Measurements from ENCODE around the gene IL20.

Gene IL20

GRCh38 chr1:206916000-206916709 lies 50.7 kb downstream of the IL20 start:
- Histone ChIP-seq H3K9ac (ENCODE audit: low read length) (no peak overlapping the region), H3K27me3 (replicated peaks; ENCODE audit: insufficient read depth, low read length) (no peaks in the 10 kb centered on the region), H3K79me2 (ENCODE audit: low read length) (peaks cover 77% of the 10 kb centered on the region), H3K9me2 (replicated peaks; ENCODE audit: insufficient read depth, low read length) (no peaks in the 10 kb centered on the region), H3K4me3 (ENCODE audit: low read length) (no peak overlapping the region), H3K36me3 (replicated peaks; ENCODE audit: insufficient read depth, low read length) (peaks cover 5% of the 10 kb centered on the region; the same call in 1 of the 2 replicates), H3K4me1 (ENCODE audit: low read length) (peaks cover 36% of the 10 kb centered on the region), H3K4me2 (ENCODE audit: low read depth, low read length) (no peak overlapping the region), H3K27ac (ENCODE audit: low read length) (no peak overlapping the region), H2AFZ (ENCODE audit: low read length) (no peak overlapping the region), H4K20me1 (ENCODE audit: insufficient read depth, low read length) (no peaks in the 10 kb centered on the region), H3K9me3 (replicated peaks; ENCODE audit: insufficient read depth, low read length) (no peaks in the 10 kb centered on the region), H3F3A (ENCODE audit: insufficient read depth, low read length) (peaks cover 9% of the 10 kb centered on the region)
- no peak for TF ChIP-seq CTCF (IDR thresholded peaks at IDR 0.05; ENCODE audit: low read length)
- no peak for TF ChIP-seq EZH2 (optimal IDR thresholded peaks at IDR 0.05; ENCODE audit: low read depth, low read length)
- TF ChIP-seq EZH2phosphoT487 (IDR thresholded peaks at IDR 0.05; ENCODE audit: low read length): no peak
- no peak for DNase-seq

GRCh38 chr1:206918076-206918475 lies 52.7 kb downstream of the IL20 start:
- Histone ChIP-seq H3K4me2 (ENCODE audit: low read depth, low read length) (peak overlapping the region; percentile 10), H3K36me3 (replicated peaks; ENCODE audit: insufficient read depth, low read length) (no peaks in the 10 kb centered on the region), H2AFZ (ENCODE audit: low read length) (no peak overlapping the region), H3K9me3 (replicated peaks; ENCODE audit: insufficient read depth, low read length) (no peaks in the 10 kb centered on the region), H3K4me1 (ENCODE audit: low read length) (peaks cover 46% of the 10 kb centered on the region), H3K79me2 (ENCODE audit: low read length) (peaks cover 75% of the 10 kb centered on the region), H3K9ac (ENCODE audit: low read length) (no peak overlapping the region), H3K27me3 (replicated peaks; ENCODE audit: insufficient read depth, low read length) (no peaks in the 10 kb centered on the region), H3K27ac (ENCODE audit: low read length) (no peak overlapping the region), H4K20me1 (ENCODE audit: insufficient read depth, low read length) (no peaks in the 10 kb centered on the region), H3K9me2 (replicated peaks; ENCODE audit: insufficient read depth, low read length) (no peaks in the 10 kb centered on the region), H3F3A (ENCODE audit: insufficient read depth, low read length) (peaks cover 22% of the 10 kb centered on the region), H3K4me3 (ENCODE audit: low read length) (no peak overlapping the region)
- TF ChIP-seq EZH2 (optimal IDR thresholded peaks at IDR 0.05; ENCODE audit: low read depth, low read length): no peak
- TF ChIP-seq CTCF (IDR thresholded peaks at IDR 0.05; ENCODE audit: low read length): no peak
- TF ChIP-seq EZH2phosphoT487 (IDR thresholded peaks at IDR 0.05; ENCODE audit: low read length): no peak
- DNase-seq: no peak

Measured in MM.1S (cell line).